SK-N-SH (cell line): ENCODE data around the gene PLEKHM2. TPM values are rescaled to one million over a fixed set of nuclear protein-coding genes. Genes with fewer than 3 reads are reported as not detected.

ENCODE experiments used
- CTCF ChIA-PET: fragments of 300-600, 350-600 bp; formaldehyde crosslinking; extraction: SDS; loops from one replicate; lab custom pipeline; 2021; lab: Yijun Ruan, JAX
- POLR2A ChIA-PET: fragments of 350-600 bp; sonication (Branson Sonifier 250); formaldehyde crosslinking; extraction: SDS; loops from one replicate; lab custom pipeline; 2020; ENCODE audit warnings: antibody characterized with exemption, inconsistent platforms; lab: Yijun Ruan, JAX
- DNase-seq: peaks from one replicate; pipeline ENCODE4 v3.0.0; 2012
- H2AFZ ChIP-seq: fragments of 200-600 bp; sonication (generic); 2 replicates; pipeline ENCODE4 v1.8.1; 2016; ENCODE audit warnings: antibody characterized with exemption, mild to moderate bottlenecking, low read depth
- H3F3A ChIP-seq: fragments of 200-600 bp; sonication (generic); replicated peaks from 2 replicates; pipeline ENCODE3; 2016; ENCODE audit warnings: antibody characterized with exemption, mild to moderate bottlenecking; ENCODE audit not compliant: insufficient read depth
- H3K27ac ChIP-seq, 2 experiments: fragments of 200-500 bp in 1 of 2; fragments of 200-600 bp in 1 of 2; sonication (Bioruptor generic) in 1 of 2; sonication (generic), shearing (Covaris generic) in 1 of 2; 2 replicates each; pipeline versions ENCODE4 v1.5.1 to v1.6.1; 2014 to 2016; ENCODE audit warnings: low read depth in 2 of 2, inconsistent platforms in 1 of 2, low read length in 1 of 2, mild to moderate bottlenecking in 1 of 2, mixed read lengths in 1 of 2
- H3K27me3 ChIP-seq: fragments of 200-600 bp; sonication (generic), shearing (Covaris generic); 2 replicates; pipeline ENCODE4 v1.6.1; 2016; ENCODE audit warnings: mixed run types; ENCODE audit not compliant: insufficient read depth
- H3K36me3 ChIP-seq, 2 experiments: fragments of 200-500 bp in 1 of 2; fragments of 200-600 bp in 1 of 2; sonication (Bioruptor generic) in 1 of 2; sonication (generic) in 1 of 2; replicated peaks in 1 of 2; 2 replicates each; pipeline versions ENCODE3 to v1.5.1; 2014 to 2016; ENCODE audit warnings: low read length in 1 of 2, mild to moderate bottlenecking in 1 of 2; ENCODE audit not compliant: insufficient read depth in 2 of 2, control insufficient read depth in 1 of 2
- H3K4me1 ChIP-seq, 2 experiments: fragments of 200-500 bp in 1 of 2; fragments of 200-600 bp in 1 of 2; sonication (Bioruptor generic) in 1 of 2; sonication (generic), shearing (Covaris generic) in 1 of 2; 2 replicates each; pipeline versions ENCODE4 v1.5.1 to v1.6.1; 2014 to 2016; ENCODE audit warnings: low read depth in 1 of 2, low read length in 1 of 2, mixed run types in 1 of 2; ENCODE audit not compliant: insufficient read depth in 2 of 2, control insufficient read depth in 1 of 2
- H3K4me2 ChIP-seq: fragments of 200-600 bp; sonication (generic), shearing (Covaris generic); 2 replicates; pipeline ENCODE4 v1.6.1; 2017; ENCODE audit warnings: mixed run types
- H3K4me3 ChIP-seq, 2 experiments: fragments of 200-500 bp in 1 of 2; fragments of 200-600 bp in 1 of 2; sonication (Bioruptor generic) in 1 of 2; sonication (generic), shearing (Covaris generic) in 1 of 2; 2 replicates each; pipeline versions ENCODE4 v1.5.1 to v1.8.1; 2014 to 2016; ENCODE audit warnings: low read depth in 2 of 2, inconsistent platforms in 1 of 2, low read length in 1 of 2, mild to moderate bottlenecking in 1 of 2, mixed read lengths in 1 of 2, moderate library complexity in 1 of 2
- H3K79me2 ChIP-seq: fragments of 200-600 bp; sonication (generic); 2 replicates; pipeline ENCODE4 v1.8.1; 2017; ENCODE audit warnings: mild to moderate bottlenecking; ENCODE audit not compliant: insufficient read depth
- H3K9ac ChIP-seq: fragments of 200-600 bp; sonication (generic); 2 replicates; pipeline ENCODE4 v1.6.1; 2017; ENCODE audit warnings: mixed run types
- H3K9me2 ChIP-seq: fragments of 200-600 bp; sonication (generic); 2 replicates; pipeline ENCODE4 v1.6.1; 2017; ENCODE audit warnings: mixed run types
- H3K9me3 ChIP-seq: fragments of 200-600 bp; sonication (generic); 2 replicates; pipeline ENCODE4 v1.6.1; 2017; ENCODE audit warnings: mixed run types, mild to moderate bottlenecking, moderate library complexity
- H4K20me1 ChIP-seq: fragments of 200-600 bp; sonication (generic); 2 replicates; pipeline ENCODE4 v1.6.1; 2017; ENCODE audit warnings: mild to moderate bottlenecking, mixed run types; ENCODE audit not compliant: insufficient read depth
- CHD2 ChIP-seq: fragments of 150-350 bp; IDR thresholded peaks from 2 replicates; pipeline ENCODE4 v1.6.1; 2018; ENCODE audit warnings: low read length; ENCODE audit not compliant: partially characterized antibody
- EP300 ChIP-seq, 2 experiments: IDR thresholded peaks; 2 replicates each; pipeline versions ENCODE4 v1.4.0 to v1.6.1; 2012; ENCODE audit warnings: borderline replicate concordance in 1 of 2, low read depth in 1 of 2, low read length in 1 of 2
- FOXJ3 ChIP-seq: sonication (generic); formaldehyde crosslinking; IDR thresholded peaks from 2 replicates; pipeline ENCODE4 v1.5.1; 2020; ENCODE audit warnings: mild to moderate bottlenecking, missing genetic modification reagents
- GABPA ChIP-seq: IDR thresholded peaks from 2 replicates; pipeline ENCODE4 v1.4.0; 2012; ENCODE audit warnings: low read depth, mild to moderate bottlenecking
- GATA2 ChIP-seq: sonication (generic); formaldehyde crosslinking; IDR thresholded peaks from 2 replicates; pipeline ENCODE4 v1.5.0; 2020; ENCODE audit warnings: mild to moderate bottlenecking, missing genetic modification reagents
- IRF3 ChIP-seq: fragments of 150-350 bp; IDR thresholded peaks from 2 replicates; pipeline ENCODE4 v1.6.1; 2016; ENCODE audit warnings: mild to moderate bottlenecking, low read depth, low read length
- JUND ChIP-seq: IDR thresholded peaks from 2 replicates; pipeline ENCODE4 v1.4.0; 2012
- MAX ChIP-seq: IDR thresholded peaks from 2 replicates; pipeline ENCODE4 v1.4.0; 2012; ENCODE audit warnings: low read depth
- MEF2A ChIP-seq: IDR thresholded peaks from 2 replicates; pipeline ENCODE4 v1.4.0; 2012; ENCODE audit warnings: low read depth, borderline replicate concordance
- RAD21 ChIP-seq: IDR thresholded peaks from 2 replicates; pipeline ENCODE4 v1.6.1; 2012; ENCODE audit warnings: mild to moderate bottlenecking, low read length
- RCOR1 ChIP-seq: fragments of 150-350 bp; IDR thresholded peaks from 2 replicates; pipeline ENCODE4 v1.6.1; 2017; ENCODE audit warnings: antibody characterized with exemption, low read length
- REST ChIP-seq: IDR thresholded peaks from 2 replicates; pipeline ENCODE4 v1.6.1; 2012; ENCODE audit warnings: mild to moderate bottlenecking, low read depth, low read length, moderate library complexity
- RXRA ChIP-seq: IDR thresholded peaks from 2 replicates; pipeline ENCODE4 v1.4.0; 2012; ENCODE audit warnings: low read depth, mild to moderate bottlenecking, borderline replicate concordance
- SIN3A ChIP-seq: IDR thresholded peaks from 2 replicates; pipeline ENCODE4 v1.6.1; 2012; ENCODE audit warnings: low read depth, mild to moderate bottlenecking, low read length, moderate library complexity, borderline replicate concordance
- SMC3 ChIP-seq: IDR thresholded peaks from 2 replicates; pipeline ENCODE4 v1.6.1; 2012; ENCODE audit warnings: low read depth, low read length, improper control_type of control experiment
- TAF1 ChIP-seq: IDR thresholded peaks from 2 replicates; pipeline ENCODE4 v1.6.1; 2012; ENCODE audit warnings: low read depth, mild to moderate bottlenecking, low read length, moderate library complexity, borderline replicate concordance
- TEAD4 ChIP-seq: IDR thresholded peaks from 2 replicates; pipeline ENCODE4 v1.4.0; 2012; ENCODE audit warnings: mild to moderate bottlenecking, borderline replicate concordance; ENCODE audit not compliant: insufficient read depth
- YY1 ChIP-seq: IDR thresholded peaks from 2 replicates; pipeline ENCODE4 v1.4.0; 2012; ENCODE audit warnings: low read depth, mild to moderate bottlenecking
- ZBTB33 ChIP-seq: IDR thresholded peaks from 2 replicates; pipeline ENCODE4 v1.4.0; 2012; ENCODE audit warnings: low read depth, borderline replicate concordance
- WGBS: methylation state at CpG from one replicate; pipeline ENCODE4 v1.1.6; 2017; ENCODE audit warnings: low lambda C conversion rate; 5-methylcytosine and 5-hydroxymethylcytosine counted together
- polyA plus RNA-seq, 3 experiments: library from polyadenylated mRNA; depleted of rRNA; stranded (reverse); fragments of >200 nt; gene quantifications; 2 replicates each; pipeline ENCODE4 v1.2.3, GENCODE V29; 2012

The PLEKHM2 gene
- polyA plus RNA-seq, 1 of the 3 experiments (the other 2 are of a cell fraction), result 38.9 TPM

- TF ChIP-seq REST (no peak), MEF2A (no peak), RAD21 (no peak), RXRA (no peak), GATA2 (CRISPR knock-in tag) (no peak), EP300 (IDR thresholded peaks at IDR 0.05; ENCODE audit: borderline replicate concordance in 1 of 2, low read depth in 1 of 2, low read length in 1 of 2) (no peak), GABPA (no peak), YY1 (no peak)
These were observed 47.7 kb upstream of the PLEKHM2 start (continued) for GRCh38 chr1:15636436-15636835.

- DNase-seq, result no peak
- Histone ChIP-seq H3K9me2 (no peaks in the 10 kb centered on the region), H3K4me3 (no peak overlapping the region), H3K36me3 (peaks cover 45 to 67% of the 10 kb centered on the region in 2 experiments), H3K27ac (no peak overlapping the region), H3K4me2 (no peak overlapping the region), H4K20me1 (no peaks in the 10 kb centered on the region), H2AFZ (no peak overlapping the region), H3K27me3 (no peaks in the 10 kb centered on the region), H3K9me3 (no peaks in the 10 kb centered on the region), H3K4me1 (no peaks in the 10 kb centered on the region), H3K79me2 (peaks cover 2% of the 10 kb centered on the region; the same call in 1 of the 2 replicates), H3K9ac (no peak overlapping the region), H3F3A (peaks cover 4% of the 10 kb centered on the region)
- ChIA-PET POLR2A (no interaction called here), CTCF (no interaction called here)
- 96% methylated on average over 4 of the region's 4 CpGs for WGBS
- no peak for TF ChIP-seq IRF3
- no peak for TF ChIP-seq TAF1
- TF ChIP-seq YY1, result no peak
- TF ChIP-seq SIN3A, result no peak
- TF ChIP-seq RCOR1, result no peak
- no peak for TF ChIP-seq FOXJ3 (CRISPR knock-in tag)
- no peak for TF ChIP-seq ZBTB33
- no peak for TF ChIP-seq TEAD4
- TF ChIP-seq MEF2A, result no peak
- TF ChIP-seq MAX, result no peak
- TF ChIP-seq GABPA, result no peak
- TF ChIP-seq CHD2, result no peak
- no peak for TF ChIP-seq JUND
- no peak for TF ChIP-seq SMC3
These were observed 46.3 kb upstream of the PLEKHM2 start for GRCh38 chr1:15637826-15638225.
